ENCODE measurements around the gene DEFB132. TPM values are rescaled to one million over a fixed set of nuclear protein-coding genes. Genes with fewer than 3 reads are reported as not detected.

The DEFB132 gene
- total and polyA plus RNA-seq, 2 of the 13 experiments (the other 11 are each of a cell fraction or from before 2014, with no cell fraction given) = not detected

GRCh38 chr20:309841-310644 is 52.5 kb downstream of the DEFB132 start (continued):
- no peak; the same call in 1 of the 2 replicates for TF ChIP-seq ARID5B (CRISPR knock-in tag; IDR thresholded peaks at IDR 0.05)
- TF ChIP-seq PAF1 (CRISPR knock-in tag; IDR thresholded peaks at IDR 0.05) = no peak
- no peak; the same call in 1 of the 2 replicates for TF ChIP-seq ZSCAN29 (CRISPR knock-in tag; conservative IDR thresholded peaks at IDR 0.05)
- no peak for TF ChIP-seq ATF5 (CRISPR knock-in tag; IDR thresholded peaks at IDR 0.05; ENCODE audit: low read depth)
- TF ChIP-seq PREB (CRISPR knock-in tag; IDR thresholded peaks at IDR 0.05) = no peak
- no peak for TF ChIP-seq MLXIP (CRISPR knock-in tag; IDR thresholded peaks at IDR 0.05; ENCODE audit: borderline replicate concordance)
- TF ChIP-seq ZZZ3 (CRISPR knock-in tag; IDR thresholded peaks at IDR 0.05; ENCODE audit: borderline replicate concordance) = no peak
- peak; percentile 86; the same call in 1 of the 2 replicates for TF ChIP-seq SMAD1 (CRISPR knock-in tag; IDR thresholded peaks at IDR 0.05; ENCODE audit: borderline replicate concordance, low read depth)
- no peak for TF ChIP-seq ZNF451 (CRISPR knock-in tag; IDR thresholded peaks at IDR 0.05)
- no peak for TF ChIP-seq NCOA1 (CRISPR knock-in tag; IDR thresholded peaks at IDR 0.05)
- TF ChIP-seq NONO (IDR thresholded peaks at IDR 0.05) = no peak
- peak; percentile 59; the same call in 1 of the 2 replicates for TF ChIP-seq NONO (CRISPR knock-in tag; conservative IDR thresholded peaks at IDR 0.05)
- TF ChIP-seq HNF1B (CRISPR knock-in tag; IDR thresholded peaks at IDR 0.05) = peak; percentile 77; the same call in 1 of the 2 replicates
- 0 out of 2 replicates have a peak, but pooled peaks have one; percentile 16 for TF ChIP-seq MYPOP (CRISPR knock-in tag; IDR thresholded peaks at IDR 0.05)
- TF ChIP-seq IKZF1 (IDR thresholded peaks at IDR 0.05) = no peak
- peak; percentile 59; the same call in 1 of the 2 replicates for TF ChIP-seq ZBTB38 (CRISPR knock-in tag; IDR thresholded peaks at IDR 0.05)
- TF ChIP-seq ATF7 (IDR thresholded peaks at IDR 0.05) = no peak
- TF ChIP-seq ATF7 (CRISPR knock-in tag; IDR thresholded peaks at IDR 0.05) = no peak

Data from HepG2 (cell line).